ENCODE data around the gene UBE2S.
"Not testable (repeated sequence)": the region's sequence is repeated elsewhere in the genome, so short reads cannot be mapped to it uniquely, and the experiment has no call there.

UBE2S gene

GRCh38 chr19:55402509-55402908 lies 5.1 kb downstream of the UBE2S start:
- FAIRE-seq: no peak

GRCh38 chr19:55401390-55401789 lies 6.2 kb downstream of the UBE2S start:
- not testable (repeated sequence) for FAIRE-seq

GRCh38 chr19:55400281-55401087 lies 7.1 kb downstream of the UBE2S start:
- FAIRE-seq: no peak

- FAIRE-seq: no peak
These were observed 9.2 kb downstream of the UBE2S start for GRCh38 chr19:55398200-55398925.

- no peak for FAIRE-seq
These were observed 14.5 kb downstream of the UBE2S start for GRCh38 chr19:55392820-55393761.

- no peak for FAIRE-seq
These were observed 15.6 kb downstream of the UBE2S start for GRCh38 chr19:55391702-55392615.

- FAIRE-seq: no peak
These were observed 16.4 kb downstream of the UBE2S start for GRCh38 chr19:55391191-55391670.

GRCh38 chr19:55390461-55390880 lies 17.1 kb downstream of the UBE2S start:
- no peak for FAIRE-seq

GRCh38 chr19:55389386-55390317 lies 17.9 kb downstream of the UBE2S start:
- FAIRE-seq: no peak

- no peak for FAIRE-seq
These were observed 19.7 kb downstream of the UBE2S start for GRCh38 chr19:55387736-55388497.

- FAIRE-seq: no peak
These were observed 21.1 kb downstream of the UBE2S start for GRCh38 chr19:55386493-55386971.

- peak; percentile 98 for FAIRE-seq
These were observed 21.7 kb downstream of the UBE2S start, which contains the start of gene RPL28 for GRCh38 chr19:55385724-55386492. Gene RPL28, plus strand, starts transcription at chr19:55385932. Its CDS starts 426 bp downstream, at chr19:55386358.

GRCh38 chr19:55384920-55385723 lies 22.5 kb downstream of the UBE2S start:
- FAIRE-seq: no peak

GRCh38 chr19:55384131-55384919 lies 23.3 kb downstream of the UBE2S start, which contains the start of gene TMEM238:
Gene TMEM238, minus strand, starts transcription at chr19:55384292. Its CDS starts 33 bp downstream, at chr19:55384259.
- FAIRE-seq: no peak

- no peak for FAIRE-seq
These were observed 24.1 kb downstream of the UBE2S start for GRCh38 chr19:55383279-55384130.
